PFSK-1 (cell line): ENCODE measurements around the gene IFNL2.

Experiments used
- FOXP2 ChIP-seq: optimal IDR thresholded peaks from 2 replicates; pipeline ENCODE3; 2011; ENCODE audit warnings: borderline replicate concordance, control low read depth, inconsistent platforms; ENCODE audit not compliant: insufficient read depth; ENCODE audit errors: extremely low read length, extremely low read depth
- TAF1 ChIP-seq: IDR thresholded peaks from 2 replicates; pipeline ENCODE4 v1.6.1; 2012; ENCODE audit warnings: low read length, control low read depth, borderline replicate concordance; ENCODE audit not compliant: insufficient read depth

GRCh38 chr19:39251846-39252245 lies 16.4 kb upstream of the IFNL2 start:
- no peak for TF ChIP-seq TAF1
- TF ChIP-seq FOXP2: no peak
